H1 (cell line): ENCODE measurements around the gene CAMSAP1. TPM values are rescaled to one million over a fixed set of nuclear protein-coding genes. Genes with fewer than 3 reads are reported as not detected.
A peak's percentile ranks its signal among the peaks of the same experiment; 100 is the strongest.

Source experiments
- CTCF ChIA-PET: fragments of 300-600 bp; sonication (Branson Sonifier 250); formaldehyde crosslinking; loops from one replicate; lab custom pipeline; 2021; ENCODE audit not compliant: partially characterized antibody; lab: Charles Lee
- POLR2A ChIA-PET: fragments of 300-600 bp; sonication (Branson Sonifier 250); formaldehyde crosslinking; loops from one replicate; lab custom pipeline; 2021; ENCODE audit warnings: inconsistent platforms; ENCODE audit not compliant: partially characterized antibody; lab: Charles Lee
- DNase-seq, 2 experiments: peaks; one replicate each; pipeline versions ENCODE4 v3.0.0 to v3.0.0-alpha.2; 2010 to 2022; ENCODE audit warnings: low spot score in 2 of 2, low read depth in 1 of 2, mixed read lengths in 1 of 2
- FAIRE-seq: peaks from 2 replicates; lab custom pipeline; 2011; peaks lifted over from hg19 to GRCh38; lab: Jason Lieb, UNC
- H2AFZ ChIP-seq: 2 replicates; pipeline ENCODE4 v1.8.1; 2012; ENCODE audit warnings: low read length, inconsistent platforms
- H2AK5ac ChIP-seq: 2 replicates; pipeline ENCODE4 v1.6.1; 2013; ENCODE audit warnings: low read depth, low read length
- H2BK120ac ChIP-seq: replicated peaks from 2 replicates; pipeline ENCODE3; 2013; ENCODE audit warnings: low read depth, low read length, inconsistent platforms
- H2BK12ac ChIP-seq: 2 replicates; pipeline ENCODE4 v1.6.1; 2013; ENCODE audit warnings: low read depth, low read length
- H2BK15ac ChIP-seq: 2 replicates; pipeline ENCODE4 v1.6.1; 2013; ENCODE audit warnings: low read length
- H2BK20ac ChIP-seq: 2 replicates; pipeline ENCODE4 v1.6.1; 2013; ENCODE audit warnings: low read length
- H2BK5ac ChIP-seq: 2 replicates; pipeline ENCODE4 v1.6.1; 2013; ENCODE audit warnings: low read depth, low read length
- H3K14ac ChIP-seq: 2 replicates; pipeline ENCODE4 v1.6.1; 2013; ENCODE audit warnings: inconsistent platforms; ENCODE audit not compliant: insufficient read length
- H3K18ac ChIP-seq: 2 replicates; pipeline ENCODE4 v1.6.1; 2013; ENCODE audit warnings: low read length; ENCODE audit errors: extremely low read depth
- H3K23ac ChIP-seq: 2 replicates; pipeline ENCODE4 v1.6.1; 2013; ENCODE audit warnings: inconsistent platforms; ENCODE audit not compliant: insufficient read length
- H3K23me2 ChIP-seq: 2 replicates; pipeline ENCODE4 v1.6.1; 2013; ENCODE audit warnings: low read depth, low read length
- H3K27ac ChIP-seq: 2 replicates; pipeline ENCODE4 v1.6.1; 2011; ENCODE audit warnings: low read depth, low read length, inconsistent platforms
- H3K27me3 ChIP-seq, 4 experiments: replicated peaks in 1 of 4; 1 replicate in 1 of 4; 2 replicates in 3 of 4; pipeline versions ENCODE4 v1.6.1 to v1.8.1; 2011 to 2013; ENCODE audit warnings: low read length in 3 of 4, mild to moderate bottlenecking in 3 of 4, inconsistent platforms in 2 of 4, mixed read lengths in 2 of 4, moderate library complexity in 1 of 4; ENCODE audit not compliant: control insufficient read depth in 3 of 4, insufficient read depth in 3 of 4; ENCODE audit errors: extremely low read depth in 1 of 4
- H3K36me3 ChIP-seq, 4 experiments: 2 replicates each; pipeline versions ENCODE4 v1.6.1 to v1.8.1; 2011 to 2013; ENCODE audit warnings: mild to moderate bottlenecking in 4 of 4, low read length in 3 of 4, moderate library complexity in 2 of 4, control low read depth in 1 of 4, inconsistent platforms in 1 of 4; ENCODE audit not compliant: insufficient read depth in 4 of 4, control insufficient read depth in 2 of 4
- H3K4ac ChIP-seq: replicated peaks from 2 replicates; pipeline ENCODE3; 2013; ENCODE audit warnings: low read length, low read depth, mixed read lengths, inconsistent platforms; ENCODE audit not compliant: insufficient read length
- H3K4me1 ChIP-seq, 4 experiments: replicated peaks in 1 of 4; 1 replicate in 1 of 4; 2 replicates in 3 of 4; pipeline versions ENCODE4 v1.6.1 to v1.8.1; 2011 to 2013; ENCODE audit warnings: low read length in 3 of 4, inconsistent platforms in 2 of 4, mixed read lengths in 1 of 4; ENCODE audit not compliant: insufficient read depth in 4 of 4, control insufficient read depth in 3 of 4
- H3K4me2 ChIP-seq, 2 experiments: 2 replicates each; pipeline versions ENCODE4 v1.6.1 to v1.8.1; 2011 to 2013; ENCODE audit warnings: low read depth in 2 of 2, low read length in 2 of 2, control low read depth in 1 of 2, inconsistent platforms in 1 of 2, mild to moderate bottlenecking in 1 of 2; ENCODE audit not compliant: insufficient read depth in 1 of 2
- H3K4me3 ChIP-seq, 4 experiments: fragments of 200-600, 300-600 bp in 1 of 4; sonication (generic), shearing (Covaris generic), sonication (Bioruptor Twin) in 1 of 4; 2 replicates each; pipeline versions ENCODE4 v1.5.1 to v1.8.1; 2011 to 2016; ENCODE audit warnings: low read length in 4 of 4, low read depth in 3 of 4, control low read depth in 2 of 4, inconsistent platforms in 2 of 4, mild to moderate bottlenecking in 2 of 4, mixed read lengths in 1 of 4, moderate library complexity in 1 of 4; ENCODE audit not compliant: insufficient read depth in 2 of 4; ENCODE audit errors: extremely low read depth in 1 of 4
- H3K56ac ChIP-seq: replicated peaks from 2 replicates; pipeline ENCODE3; 2013; ENCODE audit warnings: low read depth, mild to moderate bottlenecking, mixed read lengths, low read length, inconsistent platforms; ENCODE audit not compliant: insufficient read length
- H3K79me1 ChIP-seq: 2 replicates; pipeline ENCODE4 v1.6.1; 2013; ENCODE audit warnings: low read depth, low read length, control low read depth
- H3K79me2 ChIP-seq, 2 experiments: 2 replicates each; pipeline versions ENCODE4 v1.6.1 to v1.8.1; 2012 to 2013; ENCODE audit warnings: low read length in 2 of 2, mild to moderate bottlenecking in 2 of 2, inconsistent platforms in 1 of 2; ENCODE audit not compliant: insufficient read depth in 2 of 2, control insufficient read depth in 1 of 2
- H3K9ac ChIP-seq, 4 experiments: replicated peaks in 1 of 4; 1 replicate in 1 of 4; 2 replicates in 3 of 4; pipeline versions ENCODE4 v1.6.1 to v1.8.1; 2011 to 2013; ENCODE audit warnings: low read depth in 3 of 4, low read length in 3 of 4, control low read depth in 2 of 4, mild to moderate bottlenecking in 2 of 4, moderate library complexity in 2 of 4, inconsistent platforms in 1 of 4; ENCODE audit errors: extremely low read depth in 1 of 4
- H3K9me3 ChIP-seq, 2 experiments: 2 replicates each; pipeline versions ENCODE4 v1.6.1 to v1.8.1; 2012 to 2013; ENCODE audit warnings: mild to moderate bottlenecking in 2 of 2, moderate library complexity in 2 of 2, control low read depth in 1 of 2, inconsistent platforms in 1 of 2, low read depth in 1 of 2, low read length in 1 of 2, mixed read lengths in 1 of 2; ENCODE audit not compliant: insufficient read depth in 2 of 2
- H4K20me1 ChIP-seq, 2 experiments: replicated peaks in 1 of 2; 2 replicates each; pipeline versions ENCODE3 to v1.8.1; 2011 to 2013; ENCODE audit warnings: inconsistent platforms in 2 of 2, low read length in 2 of 2, mild to moderate bottlenecking in 1 of 2; ENCODE audit not compliant: insufficient read depth in 2 of 2, control insufficient read depth in 1 of 2
- H4K5ac ChIP-seq: 2 replicates; pipeline ENCODE4 v1.6.1; 2013; ENCODE audit warnings: low read length, low read depth, mixed read lengths, inconsistent platforms; ENCODE audit not compliant: insufficient read length
- H4K8ac ChIP-seq: 2 replicates; pipeline ENCODE4 v1.8.0; 2013; ENCODE audit warnings: mild to moderate bottlenecking, moderate library complexity, low read length, inconsistent platforms; ENCODE audit not compliant: insufficient read depth; ENCODE audit errors: extremely low read depth
- H4K91ac ChIP-seq: replicated peaks from 2 replicates; pipeline ENCODE3; 2013; ENCODE audit warnings: low read length, mixed read lengths, inconsistent platforms; ENCODE audit not compliant: insufficient read length
- GABPA ChIP-seq: IDR thresholded peaks from 2 replicates; pipeline ENCODE4 v1.6.1; 2011; ENCODE audit warnings: mild to moderate bottlenecking, low read length, moderate library complexity, borderline replicate concordance; ENCODE audit not compliant: insufficient read depth
- KDM1A ChIP-seq: fragments of 200-600, 300-600 bp; sonication (generic); IDR thresholded peaks from 2 replicates; pipeline ENCODE4 v1.7.1; 2016; ENCODE audit warnings: mild to moderate bottlenecking, low read length, borderline replicate concordance
- POLR2AphosphoS5 ChIP-seq: IDR thresholded peaks from 2 replicates; pipeline ENCODE4 v1.6.1; 2011; ENCODE audit warnings: low read depth, low read length
- SP4 ChIP-seq: IDR thresholded peaks from 2 replicates; pipeline ENCODE4 v1.6.1; 2012; ENCODE audit warnings: low read length, inconsistent platforms
- WGBS, 2 experiments: shearing (Covaris generic) in 1 of 2; methylation state at CpG; one replicate each; pipeline versions ENCODE4 v1.1.6 to v1.1.7; 2013 to 2015; ENCODE audit warnings: low lambda C conversion rate in 2 of 2, mixed read lengths in 2 of 2, inconsistent platforms in 1 of 2, low coverage in 1 of 2, missing lambda C conversion rate in 1 of 2; ENCODE audit not compliant: insufficient replicate concordance in 2 of 2, insufficient coverage in 1 of 2, insufficient read length in 1 of 2; ENCODE audit errors: extremely low coverage in 1 of 2, missing lambda C conversion rate in 1 of 2; 5-methylcytosine and 5-hydroxymethylcytosine counted together
- polyA plus RNA-seq, 7 experiments: library from polyadenylated mRNA; depleted of rRNA in 3 of 7; stranded (reverse) in 5 of 7; unstranded in 2 of 7; fragments of >200 nt in 5 of 7; fragments of 200-250 nt in 2 of 7; gene quantifications; 1 replicate in 5 of 7; 2 replicates in 1 of 7; 4 replicates in 1 of 7; pipeline versions ENCODE4 v1.2.1 to v1.2.3, GENCODE V29; 2011 to 2013; ENCODE audit warnings: missing spikeins in 2 of 7, mixed read lengths in 2 of 7
- total RNA-seq: library from RNA; stranded (reverse); fragmentation: NEBNext Ultra II Directional; extraction: Animal tissue kit (Norgen Biotek cat#: 25700); gene quantifications from 2 replicates; pipeline ENCODE4 v1.2.1, GENCODE V29; 2021
- TF ChIP-seq, protein P1 (sequence below), 3 experiments: IDR thresholded peaks; 1 replicate in 2 of 3; 2 replicates in 1 of 3; pipeline versions ENCODE4 v1.5.1 to v1.6.1; 2011; ENCODE audit warnings: low read length in 3 of 3, mild to moderate bottlenecking in 3 of 3, inconsistent platforms in 2 of 3, low read depth in 1 of 3, moderate library complexity in 1 of 3; ENCODE audit not compliant: insufficient read depth in 1 of 3; ENCODE audit errors: control extremely low read depth in 1 of 3

The CAMSAP1 gene
- total and polyA plus RNA-seq, 2 of the 8 experiments (the other 6 are each of a cell fraction or from before 2014, with no cell fraction given), result 13.4 to 44.0 TPM

DNA sequence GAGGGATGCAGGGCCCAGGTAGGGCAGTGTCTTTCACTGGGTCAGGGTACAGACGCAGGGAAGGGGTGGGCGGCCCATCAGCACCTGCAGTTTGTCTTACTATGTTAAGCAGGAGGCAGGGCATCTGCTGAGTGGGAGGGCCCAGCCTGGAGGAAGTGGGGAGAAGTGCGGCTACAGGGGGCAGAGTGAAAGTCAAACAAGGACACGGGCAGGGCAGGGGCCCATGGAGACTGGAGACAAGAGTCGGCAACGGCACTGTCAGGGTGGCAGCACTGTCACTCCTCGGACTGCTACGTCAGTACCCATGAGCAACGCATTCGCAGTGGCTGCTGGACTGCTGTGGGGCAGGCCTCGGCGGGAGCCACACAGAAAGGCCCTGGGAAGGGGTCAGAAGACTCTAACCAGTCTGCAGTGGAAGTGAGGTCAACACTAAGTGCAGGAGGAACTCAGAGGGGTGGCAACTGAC, 19.7 kb downstream of the CAMSAP1 start:
- H2BK15ac ChIP-seq, result 0 out of 2 replicates have a peak overlapping the region, but pooled peaks have one; percentile 46
- H3K79me1 ChIP-seq, result peaks cover 38% of the 10 kb centered on the region
- H3K9me3 ChIP-seq, result no peaks in the 10 kb centered on the region
- H2BK12ac ChIP-seq, result peak overlapping the region; percentile 75; the same call in 1 of the 2 replicates
- no peaks in the 10 kb centered on the region for H3K27me3 ChIP-seq
- no peak overlapping the region for H3K4ac ChIP-seq
- H3K56ac ChIP-seq, result no peak overlapping the region
- ChIA-PET CTCF (interaction anchor here (1.1 to 4.1 kb wide), 2 partner anchors 21 to 37 kb away, joined by 3 to 15 read pairs; no protein-coding TSS in a partner anchor), POLR2A (interaction anchor here (1.1 to 1.2 kb wide), 2 partner anchors 9 to 18 kb away, joined by 3 read pairs; no protein-coding TSS in a partner anchor)
- peaks cover 3 to 51% (median 32%) of the 10 kb centered on the region in 4 experiments for H3K4me1 ChIP-seq
- peak overlapping the region; percentile 60; the same call in 1 of the 2 replicates for H3K18ac ChIP-seq
- H3K23ac ChIP-seq, result no peak overlapping the region
- H3K79me2 ChIP-seq, result peaks cover 64 to 100% of the 10 kb centered on the region in 2 experiments
- no peak overlapping the region for H3K4me3 ChIP-seq
- 0 out of 2 replicates have a peak overlapping the region, but pooled peaks have one; percentile 61 for H2BK20ac ChIP-seq
- no peak overlapping the region for H4K8ac ChIP-seq
- no peak overlapping the region for H4K91ac ChIP-seq
- H3K36me3 ChIP-seq, result no peaks in the 10 kb centered on the region
- H3K4me2 ChIP-seq, result peak overlapping the region in 1 of 2 experiments; percentile 44; a peak in 2 of 4 replicates
- H4K5ac ChIP-seq, result no peak overlapping the region
- no peak overlapping the region for H2AFZ ChIP-seq
- no peak overlapping the region for H3K14ac ChIP-seq
- 69% methylated on average over 12 of the region's 12 CpGs; no CpG with 5 or more reads in 1 of the 2 experiments for WGBS, 2 experiments
- peaks cover 73 to 77% of the 10 kb centered on the region in 2 experiments for H4K20me1 ChIP-seq
- FAIRE-seq (no peak), DNase-seq (peak in 1 of 2 experiments; percentile 69)
- no peak overlapping the region for H3K9ac ChIP-seq
- H3K23me2 ChIP-seq, result no peaks in the 10 kb centered on the region
- H3K27ac ChIP-seq, result peak overlapping the region; percentile 33; the same call in 1 of the 2 replicates
- TF ChIP-seq, protein P1, sequence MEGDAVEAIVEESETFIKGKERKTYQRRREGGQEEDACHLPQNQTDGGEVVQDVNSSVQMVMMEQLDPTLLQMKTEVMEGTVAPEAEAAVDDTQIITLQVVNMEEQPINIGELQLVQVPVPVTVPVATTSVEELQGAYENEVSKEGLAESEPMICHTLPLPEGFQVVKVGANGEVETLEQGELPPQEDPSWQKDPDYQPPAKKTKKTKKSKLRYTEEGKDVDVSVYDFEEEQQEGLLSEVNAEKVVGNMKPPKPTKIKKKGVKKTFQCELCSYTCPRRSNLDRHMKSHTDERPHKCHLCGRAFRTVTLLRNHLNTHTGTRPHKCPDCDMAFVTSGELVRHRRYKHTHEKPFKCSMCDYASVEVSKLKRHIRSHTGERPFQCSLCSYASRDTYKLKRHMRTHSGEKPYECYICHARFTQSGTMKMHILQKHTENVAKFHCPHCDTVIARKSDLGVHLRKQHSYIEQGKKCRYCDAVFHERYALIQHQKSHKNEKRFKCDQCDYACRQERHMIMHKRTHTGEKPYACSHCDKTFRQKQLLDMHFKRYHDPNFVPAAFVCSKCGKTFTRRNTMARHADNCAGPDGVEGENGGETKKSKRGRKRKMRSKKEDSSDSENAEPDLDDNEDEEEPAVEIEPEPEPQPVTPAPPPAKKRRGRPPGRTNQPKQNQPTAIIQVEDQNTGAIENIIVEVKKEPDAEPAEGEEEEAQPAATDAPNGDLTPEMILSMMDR (IDR thresholded peaks at IDR 0.05; ENCODE audit: control extremely low read depth in 1 of 3, insufficient read depth in 1 of 3, low read depth in 1 of 3, low read length in 3 of 3), result peak in 1 of 3 experiments; percentile 31; a peak in 1 of 4 replicates
- TF ChIP-seq GABPA, result peak; percentile 11; the same call in 1 of the 2 replicates
- TF ChIP-seq POLR2AphosphoS5, result 0 out of 2 replicates have a peak, but pooled peaks have one; percentile 31
- no peak for TF ChIP-seq SP4
- TF ChIP-seq KDM1A, result no peak
- peak overlapping the region; percentile 85; the same call in 1 of the 2 replicates for H2BK5ac ChIP-seq
- H2BK120ac ChIP-seq, result no peak overlapping the region
- no peak overlapping the region for H2AK5ac ChIP-seq
